GM18517 (cell line): Measurements from ENCODE around the gene ATXN10.
"Not testable (repeated sequence)": the region's sequence is repeated elsewhere in the genome, so short reads cannot be mapped to it uniquely, and the experiment has no call there.

Experiments used
- ATAC-seq: cut with Tn5 transposase; IDR thresholded peaks from one replicate; pipeline ENCODE4 v1.9.1; 2021; ENCODE audit warnings: mild to moderate bottlenecking, moderate library complexity; ENCODE audit not compliant: unreplicated experiment

Gene ATXN10

DNA sequence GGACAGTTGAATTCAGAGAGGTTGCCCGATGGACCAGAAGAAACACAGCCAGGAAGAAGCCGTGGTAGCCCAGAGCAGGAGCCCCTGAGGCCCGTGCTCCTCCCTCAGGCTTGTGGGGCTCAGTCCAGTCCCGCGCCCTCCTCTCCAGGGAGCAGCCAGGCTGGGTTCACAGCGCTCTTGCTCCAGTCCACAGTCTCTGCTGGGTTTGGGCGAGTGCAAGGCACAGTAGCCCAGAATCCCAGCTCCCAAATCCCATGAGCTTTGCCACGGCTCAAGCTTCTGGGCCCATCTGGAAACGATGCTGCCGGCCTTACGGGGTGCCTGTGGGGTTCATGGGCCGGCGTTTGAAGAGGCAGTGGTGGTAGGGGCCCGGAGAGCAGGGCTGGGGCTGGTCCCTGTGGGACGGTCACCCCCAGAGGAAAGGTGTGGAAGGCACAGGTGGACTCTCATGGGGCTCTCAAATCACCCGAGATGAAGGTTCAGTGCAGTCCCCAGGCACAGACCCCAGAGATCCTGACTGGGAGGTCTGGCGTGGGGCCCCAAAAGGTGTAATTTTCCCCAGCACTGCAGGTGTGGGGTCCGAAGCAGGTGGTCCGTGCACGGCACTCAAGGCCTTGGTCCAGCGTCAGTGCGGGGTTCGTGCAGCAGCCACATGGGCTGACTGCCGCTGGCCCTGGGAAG is 30.6 kb upstream of the ATXN10 start:
- no peak for ATAC-seq

GRCh38 chr22:45642986-45643385 is 28.6 kb upstream of the ATXN10 start:
- no peak for ATAC-seq

DNA sequence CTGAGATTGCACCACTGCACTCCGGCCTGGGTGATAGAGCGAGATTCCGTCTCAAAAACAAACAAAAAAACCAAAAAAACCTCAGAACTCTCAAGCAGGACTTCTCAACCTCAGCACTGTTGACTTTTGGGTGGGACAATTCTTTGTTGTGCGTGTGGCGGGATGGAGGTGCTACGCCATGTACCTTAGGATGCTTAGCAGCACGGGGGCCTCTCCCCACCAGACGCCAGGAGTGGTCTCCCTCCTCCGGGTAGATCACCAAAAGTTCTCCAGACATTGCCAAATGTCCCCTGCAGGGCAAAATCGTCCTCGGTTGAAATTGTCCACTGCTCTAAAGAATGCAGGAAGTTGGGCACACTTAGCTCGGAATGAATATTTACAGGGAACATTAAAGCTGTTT is 26.9 kb upstream of the ATXN10 start:
- ATAC-seq = no peak

- no peak for ATAC-seq
These were observed 26.5 kb upstream of the ATXN10 start for GRCh38 chr22:45645150-45645525.

- no peak for ATAC-seq
These were observed 25.9 kb upstream of the ATXN10 start for GRCh38 chr22:45645526-45646414.

DNA sequence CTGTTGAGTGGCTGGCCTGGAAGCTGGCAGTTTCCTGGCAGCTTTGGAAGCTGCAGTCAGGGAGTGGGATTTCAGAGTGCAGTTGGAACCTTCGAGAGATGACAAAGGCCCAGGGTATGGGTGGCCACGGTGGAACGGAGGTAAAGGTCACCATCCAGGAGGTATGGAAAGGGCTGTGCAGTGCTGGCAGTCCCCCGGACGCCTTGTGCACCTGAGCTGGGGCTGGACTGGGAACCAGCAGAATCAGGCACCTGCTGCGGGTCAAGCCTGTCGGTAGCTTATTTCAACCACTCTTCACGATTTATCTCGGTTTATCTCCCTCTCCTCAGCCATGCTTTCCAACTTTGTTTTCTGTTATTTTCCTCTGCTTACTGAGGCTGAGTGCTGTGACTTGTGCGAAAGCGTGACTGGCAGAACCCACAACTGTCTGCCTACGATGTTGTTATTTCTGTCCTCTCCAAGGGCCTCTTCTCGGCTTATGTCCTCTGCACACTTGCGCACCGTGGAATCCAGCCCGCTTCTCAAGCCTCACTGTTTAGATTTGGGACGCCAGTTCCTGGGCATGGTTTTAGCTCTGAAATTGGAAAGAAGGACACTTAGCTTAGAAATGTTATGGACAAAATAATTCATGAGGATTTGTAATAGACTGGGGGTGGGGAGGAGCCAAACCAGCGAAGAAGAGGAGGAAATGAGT is 24.0 kb upstream of the ATXN10 start:
- ATAC-seq = no peak

GRCh38 chr22:45648301-45649117 is 23.1 kb upstream of the ATXN10 start:
- no peak for ATAC-seq

- no peak for ATAC-seq
These were observed 21.8 kb upstream of the ATXN10 start for GRCh38 chr22:45649809-45650208.

DNA sequence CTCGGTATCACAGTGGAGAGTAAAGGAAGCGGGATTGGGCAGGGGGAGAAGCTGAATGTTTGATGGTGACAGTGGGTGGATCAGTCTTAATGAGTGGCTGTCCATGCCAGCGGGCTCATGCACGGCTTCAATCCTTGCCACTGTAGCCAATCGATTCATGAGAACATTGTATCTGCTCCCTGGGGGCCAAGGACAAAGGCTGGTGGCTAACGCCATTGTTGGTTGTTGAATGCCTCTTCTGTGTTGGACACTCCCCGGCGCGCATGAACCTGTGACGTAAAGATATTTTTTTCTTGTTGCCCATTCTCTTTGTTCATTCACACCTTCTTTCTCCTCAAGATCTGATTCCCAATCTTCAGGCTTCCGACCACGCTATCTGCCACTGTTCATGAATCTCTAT is 20.9 kb upstream of the ATXN10 start:
- ATAC-seq = no peak

DNA sequence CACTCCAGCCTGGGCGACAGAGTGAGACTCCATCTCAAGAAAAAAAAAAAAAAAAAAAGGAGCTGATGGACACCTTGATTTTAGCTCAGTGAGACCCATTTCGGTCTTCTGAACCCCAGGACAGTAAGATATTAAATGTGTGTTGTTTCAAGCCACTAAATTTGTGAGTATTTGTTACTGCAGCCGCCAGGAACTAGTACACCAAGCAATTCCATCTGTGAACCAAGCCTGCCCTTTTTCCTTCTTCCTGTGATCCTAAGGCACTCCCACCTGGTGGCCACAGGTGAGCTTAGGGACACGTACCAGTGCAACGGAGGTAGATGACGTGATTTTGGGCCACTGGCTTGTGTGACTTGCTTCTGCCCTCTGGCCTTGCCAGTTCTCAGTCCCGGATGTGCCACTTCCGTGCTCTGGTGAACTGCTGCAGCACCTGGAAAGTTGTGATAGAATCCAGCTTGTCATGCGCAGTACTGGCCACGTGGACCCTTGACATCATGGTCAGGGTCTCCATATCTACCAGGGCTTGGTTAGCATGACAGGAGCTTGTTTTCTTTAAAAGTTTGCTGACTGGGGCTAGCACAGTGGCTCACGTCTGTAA is 19.6 kb upstream of the ATXN10 start:
- ATAC-seq = no peak

GRCh38 chr22:45656577-45656976 is 15.1 kb upstream of the ATXN10 start:
- no peak for ATAC-seq

DNA sequence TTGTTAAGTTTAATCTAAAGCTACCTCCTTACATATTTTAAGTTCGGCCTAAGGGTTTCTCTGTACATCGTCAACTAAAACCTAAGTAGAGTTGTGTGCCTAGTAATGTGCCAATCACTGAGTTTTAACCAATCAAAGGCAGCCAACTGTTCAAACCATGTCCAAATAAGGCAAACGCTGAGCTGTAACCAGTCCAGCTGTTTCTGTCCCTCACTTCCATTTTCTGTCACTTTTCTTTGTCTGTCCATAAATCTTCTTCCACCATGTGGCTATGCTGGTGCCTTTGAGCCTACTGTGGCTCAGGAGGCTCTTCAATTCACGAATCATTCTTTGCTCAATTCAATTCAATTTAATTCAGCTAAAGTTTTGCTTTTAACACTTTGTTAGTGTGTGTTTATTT is 13.9 kb upstream of the ATXN10 start:
- ATAC-seq = no peak

- no peak for ATAC-seq
These were observed 7.4 kb upstream of the ATXN10 start for GRCh38 chr22:45664136-45664646.

GRCh38 chr22:45667486-45667885 is 4.1 kb upstream of the ATXN10 start:
- ATAC-seq = no peak

- ATAC-seq = not testable (repeated sequence)
These were observed 1.3 kb upstream of the ATXN10 start for GRCh38 chr22:45670363-45670762.

GRCh38 chr22:45670981-45671782 is 452 bp upstream of the ATXN10 start:
- no peak for ATAC-seq

GRCh38 chr22:45672564-45673481 is 1.2 kb downstream of the ATXN10 start:
- ATAC-seq = no peak

DNA sequence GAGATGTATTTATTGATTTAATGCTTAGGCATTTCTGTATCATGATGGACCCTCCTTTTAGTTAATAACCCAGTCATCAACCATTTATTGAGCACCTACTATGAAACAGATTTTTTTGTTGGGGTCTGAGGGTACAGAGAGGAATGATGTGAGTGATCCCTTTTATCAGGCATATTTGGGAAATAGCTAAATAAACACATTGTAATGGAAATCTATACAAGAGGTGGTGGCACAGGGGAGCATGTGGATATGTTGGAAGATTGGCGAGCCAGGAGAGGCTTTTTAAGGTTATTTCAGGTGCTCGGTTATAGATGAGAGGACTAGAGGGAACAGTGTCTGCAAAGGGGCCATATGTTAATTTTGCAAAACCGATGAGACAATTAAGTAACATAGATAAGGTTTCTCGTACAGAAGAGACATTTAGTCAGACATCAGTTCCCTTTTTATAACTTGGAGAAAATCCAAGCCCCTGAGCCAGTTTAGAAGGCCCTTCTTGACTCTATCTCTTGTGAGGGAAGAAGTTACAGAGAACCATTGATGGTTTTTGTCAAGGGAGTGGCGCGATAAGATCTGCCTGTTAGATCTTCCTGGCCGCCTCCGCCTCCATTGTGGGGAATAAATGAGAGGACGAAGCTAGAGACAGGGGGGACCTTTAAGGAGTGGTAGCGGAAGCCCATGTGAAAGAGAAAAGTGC is 2.0 kb downstream of the ATXN10 start:
- ATAC-seq = no peak
